ENCODE measurements around the gene EPHB2. TPM values are rescaled to one million over a fixed set of nuclear protein-coding genes. Genes with fewer than 3 reads are reported as not detected.

The EPHB2 gene
- total and polyA plus RNA-seq, 7 experiments from 2014 or later: 0.27 to 2.2 (median 0.49) TPM; not detected in 3

GRCh38 chr1:22815043-22815365 is 104.4 kb downstream of the EPHB2 start:
- Mint-ChIP-seq H3K27ac (no peak overlapping the region), H3K4me1 (no peaks in the 10 kb centered on the region), H3K9me3 (no peaks in the 10 kb centered on the region), H3K36me3 (no peaks in the 10 kb centered on the region), H3K4me3 (no peak overlapping the region), H3K27me3 (peaks cover 0 to 7% (median 0%) of the 10 kb centered on the region in 5 donors)
- Histone ChIP-seq H3K9me3 (ENCODE audit: control insufficient read depth in 2 of 3, low read length in 3 of 3) (no peaks in the 10 kb centered on the region), H3K36me3 (ENCODE audit: control insufficient read depth in 2 of 3, insufficient read depth in 3 of 3, low read length in 3 of 3) (no peaks in the 10 kb centered on the region), H3K27ac (ENCODE audit: low read depth, low read length) (no peak overlapping the region), H3K27me3 (ENCODE audit: control insufficient read depth in 2 of 2, insufficient read depth in 2 of 2, low read length in 2 of 2) (no peaks in the 10 kb centered on the region), H3K4me3 (ENCODE audit: low read length) (no peak overlapping the region), H3K4me1 (ENCODE audit: control insufficient read depth in 2 of 2, insufficient read depth in 2 of 2, low read length in 2 of 2) (no peaks in the 10 kb centered on the region)
- ATAC-seq (no peak), DNase-seq (no peak)
- intact Hi-C loops (cut with micrococcal nuclease): no loop called here
- CTCF ChIA-PET: no interaction called here
- POLR2A ChIA-PET: no interaction called here

DNA sequence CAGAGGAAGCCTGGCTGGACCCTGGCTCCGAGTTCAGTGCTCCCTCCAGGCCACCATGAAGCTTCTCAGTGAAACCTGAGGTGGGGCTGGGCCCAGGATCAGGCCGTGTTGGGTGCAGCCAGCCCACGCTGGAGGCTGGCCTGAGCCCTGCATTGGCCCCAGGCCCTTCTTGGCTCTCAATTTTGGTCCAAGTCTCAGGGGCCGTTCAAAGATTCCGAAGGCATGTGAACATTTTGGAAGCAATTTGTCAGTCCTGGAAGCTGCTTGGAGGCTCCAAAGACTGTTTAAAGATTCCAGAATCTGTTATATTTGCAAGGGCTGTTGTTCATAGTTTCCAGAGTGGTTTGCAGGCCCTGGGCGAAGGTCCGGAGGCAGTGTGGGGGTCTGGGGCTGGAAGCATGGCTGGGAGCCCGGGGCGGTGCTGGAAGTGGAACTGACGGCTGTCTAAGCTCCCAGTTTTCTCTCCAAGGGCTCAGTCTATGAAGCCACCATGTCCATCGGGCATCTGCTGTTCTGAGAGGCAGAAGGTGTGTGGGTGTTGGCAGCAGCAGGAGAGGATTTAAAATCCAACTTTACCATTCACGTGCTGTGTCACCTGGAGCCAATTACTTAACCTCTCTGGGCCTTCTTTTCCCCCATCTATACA is 104.9 kb downstream of the EPHB2 start:
- H3K27me3 ChIP-seq (ENCODE audit: control insufficient read depth in 2 of 2, insufficient read depth in 2 of 2, low read length in 2 of 2): no peaks in the 10 kb centered on the region
- Mint-ChIP-seq H3K4me3 (no peak overlapping the region), H3K27me3 (peaks cover 0 to 7% (median 0%) of the 10 kb centered on the region in 5 donors), H3K9me3 (no peaks in the 10 kb centered on the region), H3K36me3 (no peaks in the 10 kb centered on the region), H3K4me1 (no peaks in the 10 kb centered on the region), H3K27ac (no peak overlapping the region)
- H3K4me3 ChIP-seq (ENCODE audit: low read length): no peak overlapping the region
- H3K36me3 ChIP-seq (ENCODE audit: control insufficient read depth in 2 of 3, insufficient read depth in 3 of 3, low read length in 3 of 3): no peaks in the 10 kb centered on the region
- no peaks in the 10 kb centered on the region for H3K9me3 ChIP-seq (ENCODE audit: control insufficient read depth in 2 of 3, low read length in 3 of 3)
- no peak overlapping the region for H3K27ac ChIP-seq (ENCODE audit: low read depth, low read length)
- POLR2A ChIA-PET: no interaction called here
- H3K4me1 ChIP-seq (ENCODE audit: control insufficient read depth in 2 of 2, insufficient read depth in 2 of 2, low read length in 2 of 2): no peaks in the 10 kb centered on the region
- DNase-seq: no peak
- intact Hi-C loops (cut with micrococcal nuclease): no loop called here
- CTCF ChIA-PET: no interaction called here
- ATAC-seq: no peak

DNA sequence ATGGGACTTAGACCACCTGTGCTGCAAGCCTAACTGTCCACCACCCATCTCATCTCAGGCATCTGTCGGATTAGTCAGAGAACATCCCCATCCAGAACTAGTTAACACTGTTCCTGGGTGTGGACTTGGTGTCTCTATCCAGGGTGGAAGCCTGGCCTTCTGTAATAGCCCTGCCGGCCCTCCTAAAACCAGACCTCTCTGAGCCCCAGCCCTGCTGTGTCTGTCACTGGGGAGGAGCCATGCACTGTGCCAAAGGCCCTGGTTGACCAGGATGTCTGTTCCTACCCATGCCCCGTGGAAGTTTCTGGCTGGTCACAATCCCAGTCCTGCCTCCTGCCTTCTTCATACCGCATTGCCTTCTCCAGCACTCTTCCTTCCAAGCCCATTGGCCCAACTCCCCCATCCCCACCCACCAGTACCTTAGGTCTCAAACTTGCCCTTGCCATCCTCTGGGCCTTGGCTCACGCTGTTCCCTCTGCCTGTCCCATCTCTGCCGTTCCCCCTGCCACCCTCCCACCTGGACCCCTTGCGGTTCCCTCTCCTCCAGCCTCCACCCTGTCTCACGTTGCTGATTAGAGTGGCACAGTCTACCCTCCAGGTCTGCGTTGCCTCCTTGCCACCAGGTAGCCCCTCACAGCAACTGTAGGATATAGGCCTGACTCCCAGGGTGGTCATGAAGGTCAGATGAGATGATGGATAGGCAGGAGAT is 105.6 kb downstream of the EPHB2 start:
- Mint-ChIP-seq H3K4me3 (no peak overlapping the region), H3K4me1 (no peaks in the 10 kb centered on the region), H3K27me3 (peaks cover 0 to 7% (median 0%) of the 10 kb centered on the region in 5 donors), H3K27ac (no peak overlapping the region), H3K9me3 (no peaks in the 10 kb centered on the region), H3K36me3 (no peaks in the 10 kb centered on the region)
- Histone ChIP-seq H3K4me1 (ENCODE audit: control insufficient read depth in 2 of 2, insufficient read depth in 2 of 2, low read length in 2 of 2) (no peaks in the 10 kb centered on the region), H3K27ac (ENCODE audit: low read depth, low read length) (no peak overlapping the region), H3K4me3 (ENCODE audit: low read length) (no peak overlapping the region), H3K36me3 (ENCODE audit: control insufficient read depth in 2 of 3, insufficient read depth in 3 of 3, low read length in 3 of 3) (no peaks in the 10 kb centered on the region), H3K27me3 (ENCODE audit: control insufficient read depth in 2 of 2, insufficient read depth in 2 of 2, low read length in 2 of 2) (no peaks in the 10 kb centered on the region), H3K9me3 (ENCODE audit: control insufficient read depth in 2 of 3, low read length in 3 of 3) (no peaks in the 10 kb centered on the region)
- ChIA-PET POLR2A (no interaction called here), CTCF (no interaction called here)
- ATAC-seq: no peak
- no peak for DNase-seq
- intact Hi-C loops (cut with micrococcal nuclease): no loop called here

DNA sequence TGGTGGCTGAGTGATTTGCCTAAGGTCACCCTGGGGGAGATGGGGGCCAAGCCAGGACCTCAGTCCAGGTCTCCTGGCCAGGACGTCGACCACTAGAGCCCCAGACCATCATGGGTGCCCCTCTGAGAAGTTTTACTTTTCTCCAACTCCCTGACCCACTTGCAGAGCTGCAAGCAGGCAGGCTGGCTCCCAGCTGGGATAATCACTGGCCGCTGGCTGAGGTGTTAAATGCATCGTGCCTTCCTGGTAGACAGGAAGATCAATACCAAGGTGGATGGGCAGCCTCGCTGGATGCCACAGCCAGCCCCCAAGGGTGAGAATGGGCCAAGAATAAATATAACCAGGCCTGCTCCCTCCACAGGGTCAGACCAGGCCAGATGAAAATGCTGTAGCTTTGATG is 106.2 kb downstream of the EPHB2 start:
- H3K27me3 ChIP-seq (ENCODE audit: control insufficient read depth in 2 of 2, insufficient read depth in 2 of 2, low read length in 2 of 2): no peaks in the 10 kb centered on the region
- H3K4me1 Mint-ChIP-seq: no peaks in the 10 kb centered on the region
- no peaks in the 10 kb centered on the region for H3K36me3 ChIP-seq (ENCODE audit: control insufficient read depth in 2 of 3, insufficient read depth in 3 of 3, low read length in 3 of 3)
- ChIA-PET CTCF (no interaction called here), POLR2A (no interaction called here)
- ATAC-seq (no peak), DNase-seq (no peak)
- intact Hi-C loops (cut with micrococcal nuclease): no loop called here
- H3K4me1 ChIP-seq (ENCODE audit: control insufficient read depth in 2 of 2, insufficient read depth in 2 of 2, low read length in 2 of 2): no peaks in the 10 kb centered on the region
- no peaks in the 10 kb centered on the region for H3K9me3 Mint-ChIP-seq
- no peaks in the 10 kb centered on the region for H3K9me3 ChIP-seq (ENCODE audit: control insufficient read depth in 2 of 3, low read length in 3 of 3)
- H3K27ac Mint-ChIP-seq: no peak overlapping the region
- H3K27ac ChIP-seq (ENCODE audit: low read depth, low read length): no peak overlapping the region
- peaks cover 0 to 7% (median 0%) of the 10 kb centered on the region in 5 donors for H3K27me3 Mint-ChIP-seq
- no peak overlapping the region for H3K4me3 Mint-ChIP-seq
- no peaks in the 10 kb centered on the region for H3K36me3 Mint-ChIP-seq
- H3K4me3 ChIP-seq (ENCODE audit: low read length): no peak overlapping the region

DNA sequence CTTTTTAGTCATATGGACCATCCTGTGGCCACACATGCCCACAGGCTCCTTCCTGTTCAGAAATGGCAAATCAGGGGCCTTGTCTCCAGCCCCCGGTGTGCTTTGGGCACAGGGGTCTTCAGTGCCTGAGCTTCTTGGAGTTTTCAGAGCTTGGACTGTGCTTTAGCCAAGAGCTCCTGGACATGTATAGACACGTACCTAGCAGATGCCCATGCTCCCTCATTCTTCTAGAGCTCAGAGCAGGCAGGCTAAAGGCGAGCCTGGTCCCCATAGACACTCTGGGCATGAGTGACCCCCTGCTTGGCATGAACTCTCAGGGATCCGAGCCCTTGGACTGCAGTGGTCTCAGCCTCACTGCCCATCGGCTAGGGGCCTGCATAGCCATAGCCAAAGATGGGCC is 106.8 kb downstream of the EPHB2 start:
- Histone ChIP-seq H3K4me1 (ENCODE audit: control insufficient read depth in 2 of 2, insufficient read depth in 2 of 2, low read length in 2 of 2) (no peaks in the 10 kb centered on the region), H3K9me3 (ENCODE audit: control insufficient read depth in 2 of 3, low read length in 3 of 3) (no peaks in the 10 kb centered on the region), H3K27me3 (ENCODE audit: control insufficient read depth in 2 of 2, insufficient read depth in 2 of 2, low read length in 2 of 2) (no peaks in the 10 kb centered on the region), H3K36me3 (ENCODE audit: control insufficient read depth in 2 of 3, insufficient read depth in 3 of 3, low read length in 3 of 3) (no peaks in the 10 kb centered on the region), H3K4me3 (ENCODE audit: low read length) (no peak overlapping the region), H3K27ac (ENCODE audit: low read depth, low read length) (no peak overlapping the region)
- H3K4me3 Mint-ChIP-seq: no peak overlapping the region
- no peaks in the 10 kb centered on the region for H3K36me3 Mint-ChIP-seq
- no peak overlapping the region for H3K27ac Mint-ChIP-seq
- CTCF ChIA-PET: no interaction called here
- H3K27me3 Mint-ChIP-seq: peaks cover 0 to 7% (median 0%) of the 10 kb centered on the region in 5 donors
- intact Hi-C loops (cut with micrococcal nuclease): no loop called here
- no peaks in the 10 kb centered on the region for H3K9me3 Mint-ChIP-seq
- POLR2A ChIA-PET: interaction anchor here (0.6 kb wide), 1 partner anchor 84 kb away, joined by 6 read pairs; no protein-coding TSS in a partner anchor
- H3K4me1 Mint-ChIP-seq: no peaks in the 10 kb centered on the region
- ATAC-seq (no peak), DNase-seq (no peak)

DNA sequence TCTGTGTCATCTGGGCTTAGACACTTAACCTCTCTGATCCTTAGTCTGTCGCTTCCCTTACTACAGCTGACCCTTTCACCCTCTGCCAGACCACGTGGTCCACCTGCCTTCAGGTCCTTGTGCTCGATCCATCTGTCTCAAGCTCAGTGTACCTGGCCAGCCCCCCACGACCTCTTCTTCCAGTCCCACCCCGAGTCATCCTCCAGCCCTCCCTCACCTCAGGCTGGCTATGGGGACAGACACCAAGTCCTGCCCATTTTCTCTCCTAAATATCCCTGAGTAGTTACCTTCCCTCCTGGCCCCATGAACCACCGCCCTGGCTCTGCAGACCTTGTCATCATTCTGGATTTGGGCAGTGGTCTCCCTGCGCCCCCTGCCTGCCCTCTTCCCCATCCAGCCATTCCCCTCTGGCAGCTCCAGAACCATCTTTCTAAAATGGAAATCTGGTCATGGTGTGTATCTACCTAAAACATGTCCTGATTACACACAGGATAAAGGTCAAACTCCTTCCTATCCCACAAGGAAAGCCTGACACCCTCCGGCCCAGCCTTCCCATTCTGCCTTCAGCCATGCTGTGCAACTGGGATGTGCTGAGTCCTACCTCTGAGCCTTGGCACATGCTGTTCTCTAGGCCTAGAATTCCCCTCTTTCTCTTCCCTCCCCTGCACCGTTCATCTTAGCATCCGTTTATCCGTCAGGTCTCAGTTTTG is 107.6 kb downstream of the EPHB2 start:
- DNase-seq (no peak), ATAC-seq (no peak)
- Mint-ChIP-seq H3K27ac (peak overlapping the region in 1 of 9 donors; percentile 75), H3K9me3 (no peaks in the 10 kb centered on the region), H3K27me3 (peaks cover 0 to 7% (median 0%) of the 10 kb centered on the region in 5 donors), H3K36me3 (no peaks in the 10 kb centered on the region), H3K4me1 (no peaks in the 10 kb centered on the region), H3K4me3 (no peak overlapping the region)
- Histone ChIP-seq H3K9me3 (ENCODE audit: control insufficient read depth in 2 of 3, low read length in 3 of 3) (no peaks in the 10 kb centered on the region), H3K4me1 (ENCODE audit: control insufficient read depth in 2 of 2, insufficient read depth in 2 of 2, low read length in 2 of 2) (no peaks in the 10 kb centered on the region), H3K36me3 (ENCODE audit: control insufficient read depth in 2 of 3, insufficient read depth in 3 of 3, low read length in 3 of 3) (no peaks in the 10 kb centered on the region), H3K27me3 (ENCODE audit: control insufficient read depth in 2 of 2, insufficient read depth in 2 of 2, low read length in 2 of 2) (no peaks in the 10 kb centered on the region), H3K4me3 (ENCODE audit: low read length) (no peak overlapping the region), H3K27ac (ENCODE audit: low read depth, low read length) (no peak overlapping the region)
- CTCF ChIA-PET: no interaction called here
- intact Hi-C loops (cut with micrococcal nuclease): no loop called here
- POLR2A ChIA-PET: interaction anchor here (0.6 kb wide), 1 partner anchor 84 kb away, joined by 6 read pairs; no protein-coding TSS in a partner anchor

Measured in naive thymus-derived CD4-positive, alpha-beta T cell (primary cell).